Mononuclear cell (primary cell): ENCODE measurements around the gene RNF224. TPM values are rescaled to one million over a fixed set of nuclear protein-coding genes. Genes with fewer than 3 reads are reported as not detected.

Source experiments
- H3K27me3 ChIP-seq: 2 replicates; pipeline ENCODE4 v1.6.0; 2011; ENCODE audit warnings: low read length, control low read depth; ENCODE audit not compliant: insufficient read depth
- H3K4me1 ChIP-seq: 2 replicates; pipeline ENCODE4 v1.5.1; 2011; ENCODE audit warnings: mild to moderate bottlenecking, low read length, control low read depth; ENCODE audit not compliant: insufficient read depth
- H3K4me3 ChIP-seq: 2 replicates; pipeline ENCODE4 v1.5.1; 2011; ENCODE audit warnings: mild to moderate bottlenecking, low read length, moderate library complexity
- H3K9me3 ChIP-seq: 2 replicates; pipeline ENCODE4 v1.5.1; 2011; ENCODE audit warnings: low read depth, mild to moderate bottlenecking, control low read depth, low read length
- total RNA-seq: library from RNA; depleted of rRNA; stranded (reverse); fragments of >200 nt; gene quantifications from one replicate; pipeline ENCODE4 v1.2.3, GENCODE V29; 2012

The RNF224 gene
- total RNA-seq, 1 donor = 0.10 TPM

DNA sequence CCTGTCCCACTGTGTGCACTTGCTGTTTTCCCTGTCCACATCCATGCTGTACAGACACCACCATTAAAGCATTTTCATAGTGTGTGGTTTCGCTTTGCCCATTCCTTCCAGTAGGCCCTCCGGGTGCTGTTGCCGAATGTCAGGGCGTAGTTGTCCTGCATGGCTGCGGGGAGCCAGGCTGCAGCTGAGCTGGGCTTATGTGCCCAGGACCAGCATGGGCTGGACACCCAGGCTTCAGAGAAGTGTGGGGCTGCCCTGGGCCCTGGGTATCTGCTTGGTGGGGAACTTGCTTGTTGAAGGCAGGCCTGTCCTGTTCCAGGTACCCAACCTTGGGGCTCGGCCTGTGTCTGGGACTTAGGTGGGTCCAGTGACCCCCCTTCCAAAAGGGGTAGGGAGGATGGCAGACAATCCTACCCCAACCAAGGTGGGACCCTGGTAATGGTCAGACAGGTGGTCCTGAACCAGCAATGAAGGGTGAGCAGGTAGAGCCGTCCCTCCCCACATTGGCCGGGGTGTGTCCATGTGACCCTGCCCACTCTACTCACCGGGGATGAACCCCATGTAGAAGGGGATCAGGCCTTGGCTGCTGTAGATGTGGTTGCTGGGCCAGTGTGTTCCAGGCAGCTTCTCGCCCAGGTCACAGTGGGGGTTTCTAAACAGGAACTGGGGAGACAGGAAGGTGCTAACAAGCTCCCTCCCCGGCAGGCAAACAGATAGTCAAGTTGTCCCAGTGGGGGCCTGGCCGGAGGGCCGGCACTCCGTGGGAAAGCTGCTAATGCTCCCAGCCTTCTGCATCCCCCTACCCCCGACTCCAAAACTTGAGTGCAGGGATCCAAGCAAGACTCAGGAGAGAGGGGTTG, 16.6 kb downstream of the RNF224 start:
- Histone ChIP-seq H3K27me3 (no peaks in the 10 kb centered on the region), H3K4me3 (no peak overlapping the region)

DNA sequence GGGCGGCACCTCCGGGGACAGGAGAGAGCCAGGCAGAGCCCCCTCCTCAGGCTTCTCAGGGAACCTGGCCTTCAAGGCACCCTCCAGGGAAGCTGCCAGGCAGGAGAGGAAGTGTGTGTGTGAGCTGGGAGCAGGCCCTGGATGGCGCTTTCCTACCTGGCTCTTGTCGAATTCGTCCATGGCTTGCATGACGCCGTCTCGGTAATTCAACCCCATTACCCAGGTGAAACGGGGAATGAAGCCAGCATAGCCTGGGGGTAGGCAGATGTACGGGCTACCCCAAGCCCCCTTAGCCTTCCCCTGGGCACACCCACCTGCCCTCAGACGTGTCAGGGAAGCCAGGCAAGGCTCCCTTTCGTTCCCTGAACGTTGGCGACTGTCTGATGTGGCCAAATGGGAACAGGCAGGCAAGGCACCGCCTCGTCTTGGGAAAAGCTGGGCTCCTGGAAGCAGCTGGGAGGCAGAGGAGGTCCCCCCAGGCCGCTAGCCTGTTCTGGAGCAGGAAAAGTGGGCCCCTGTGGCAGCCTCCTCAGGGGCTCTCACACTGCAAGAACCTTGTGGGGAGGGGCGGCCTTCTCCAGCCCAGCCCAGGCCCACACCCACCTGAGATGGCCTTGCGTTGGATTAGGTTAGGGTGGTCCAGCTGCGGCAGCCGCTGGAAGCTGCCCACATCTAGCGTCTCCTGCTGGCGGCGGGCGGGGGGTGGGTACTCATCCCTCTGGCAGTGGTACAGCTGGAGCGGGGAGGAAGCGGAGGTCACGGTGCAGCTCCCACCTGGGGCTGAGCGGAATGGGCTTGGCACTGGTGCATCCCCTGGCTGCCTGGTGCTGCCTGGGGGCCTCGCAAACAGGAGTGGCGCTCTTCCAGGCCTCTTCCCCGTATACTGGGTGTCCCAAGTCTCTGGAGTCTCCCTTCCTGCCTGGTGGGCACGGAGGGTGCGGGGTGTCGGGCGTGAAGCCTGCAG, 17.5 kb downstream of the RNF224 start:
- Histone ChIP-seq H3K27me3 (no peaks in the 10 kb centered on the region), H3K4me3 (no peak overlapping the region), H3K4me1 (peaks cover 25% of the 10 kb centered on the region), H3K9me3 (no peaks in the 10 kb centered on the region)

More for the DNA sequence above, 16.6 kb downstream of the RNF224 start:
- peaks cover 34% of the 10 kb centered on the region for H3K4me1 ChIP-seq
- H3K9me3 ChIP-seq = no peaks in the 10 kb centered on the region

- no peaks in the 10 kb centered on the region for H3K9me3 ChIP-seq
- no peaks in the 10 kb centered on the region for H3K27me3 ChIP-seq
- peaks cover 17% of the 10 kb centered on the region for H3K4me1 ChIP-seq
- H3K4me3 ChIP-seq = no peak overlapping the region
Measured at GRCh38 chr9:137245450-137246421, 18.4 kb downstream of the RNF224 start.

DNA sequence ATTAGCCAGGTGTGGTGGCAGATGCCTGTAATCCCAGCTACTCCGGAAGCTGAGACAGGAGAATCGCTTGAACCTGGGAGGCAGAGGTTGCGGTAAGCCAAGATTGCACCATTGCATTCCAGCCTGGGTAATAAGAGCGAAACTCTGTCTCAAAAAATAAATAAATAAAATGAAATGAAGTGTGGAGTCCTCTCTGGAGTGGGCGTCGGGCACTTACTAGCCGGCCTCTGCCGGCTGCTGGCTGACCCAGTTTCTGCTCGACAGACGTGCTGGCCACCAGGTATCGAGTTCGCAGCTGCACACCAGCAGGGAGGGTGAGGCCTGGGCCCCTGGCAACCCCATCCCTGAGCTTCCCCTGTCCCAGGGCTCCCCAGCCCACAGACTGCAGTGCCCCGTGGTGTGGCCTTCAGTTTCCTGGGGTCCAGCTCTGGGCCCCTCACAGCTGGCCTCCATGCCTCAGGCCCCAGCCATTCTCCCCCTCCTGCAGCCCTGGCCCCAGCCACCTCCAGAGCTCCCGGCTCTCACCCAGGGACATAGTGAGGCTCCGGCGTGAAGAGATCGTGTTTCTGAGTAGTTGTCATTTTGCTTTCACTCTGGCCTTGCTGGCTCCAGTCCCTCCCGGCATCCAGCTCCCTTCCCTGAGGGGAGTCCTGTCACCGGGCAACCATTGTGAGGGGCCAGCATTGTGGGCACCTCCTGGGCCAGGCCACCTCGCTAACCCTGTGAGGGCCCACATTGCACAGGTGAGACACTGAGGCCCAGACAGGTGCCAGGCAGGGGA, 20.0 kb downstream of the RNF224 start:
- H3K4me1 ChIP-seq = peaks cover 10% of the 10 kb centered on the region
- no peaks in the 10 kb centered on the region for H3K9me3 ChIP-seq
- H3K27me3 ChIP-seq = no peaks in the 10 kb centered on the region
- no peak overlapping the region for H3K4me3 ChIP-seq

- no peaks in the 10 kb centered on the region for H3K27me3 ChIP-seq
- H3K9me3 ChIP-seq = no peaks in the 10 kb centered on the region
- H3K4me3 ChIP-seq = no peak overlapping the region
- H3K4me1 ChIP-seq = peaks cover 5% of the 10 kb centered on the region
Measured at GRCh38 chr9:137247916-137248175, 20.5 kb downstream of the RNF224 start.

GRCh38 chr9:137250329-137251193, 23.3 kb downstream of the RNF224 start:
- peaks cover 10% of the 10 kb centered on the region for H3K4me1 ChIP-seq
- no peaks in the 10 kb centered on the region for H3K27me3 ChIP-seq
- no peak overlapping the region for H3K4me3 ChIP-seq
- no peaks in the 10 kb centered on the region for H3K9me3 ChIP-seq

DNA sequence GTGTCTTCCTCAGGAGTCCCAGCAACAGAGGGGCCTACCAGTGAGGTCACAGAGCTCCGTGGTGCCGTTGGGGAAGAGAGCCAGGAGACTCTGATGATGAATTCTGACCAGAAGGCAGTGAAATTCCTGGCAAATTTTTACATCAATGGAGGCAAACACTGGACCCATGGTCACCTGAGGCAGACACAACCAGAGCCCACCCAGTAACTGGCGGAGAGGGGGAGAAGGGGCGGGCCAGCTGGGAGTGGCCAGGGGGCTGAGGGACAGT, 23.8 kb downstream of the RNF224 start, which contains the start of gene STPG3:
Gene STPG3, plus strand, starts transcription at position 93 of the 268 bp plus-strand sequence. Its CDS starts 1 bp downstream, at position 94.
- peaks cover 15% of the 10 kb centered on the region for H3K4me1 ChIP-seq
- H3K4me3 ChIP-seq = no peak within 1 kb of the TSS
- H3K9me3 ChIP-seq = no peaks in the 10 kb centered on the region
- no peaks in the 10 kb centered on the region for H3K27me3 ChIP-seq

- H3K27me3 ChIP-seq = no peaks in the 10 kb centered on the region
- peaks cover 20% of the 10 kb centered on the region for H3K4me1 ChIP-seq
- no peak overlapping the region for H3K4me3 ChIP-seq
- no peaks in the 10 kb centered on the region for H3K9me3 ChIP-seq
Measured at GRCh38 chr9:137251490-137252268, 24.4 kb downstream of the RNF224 start.

DNA sequence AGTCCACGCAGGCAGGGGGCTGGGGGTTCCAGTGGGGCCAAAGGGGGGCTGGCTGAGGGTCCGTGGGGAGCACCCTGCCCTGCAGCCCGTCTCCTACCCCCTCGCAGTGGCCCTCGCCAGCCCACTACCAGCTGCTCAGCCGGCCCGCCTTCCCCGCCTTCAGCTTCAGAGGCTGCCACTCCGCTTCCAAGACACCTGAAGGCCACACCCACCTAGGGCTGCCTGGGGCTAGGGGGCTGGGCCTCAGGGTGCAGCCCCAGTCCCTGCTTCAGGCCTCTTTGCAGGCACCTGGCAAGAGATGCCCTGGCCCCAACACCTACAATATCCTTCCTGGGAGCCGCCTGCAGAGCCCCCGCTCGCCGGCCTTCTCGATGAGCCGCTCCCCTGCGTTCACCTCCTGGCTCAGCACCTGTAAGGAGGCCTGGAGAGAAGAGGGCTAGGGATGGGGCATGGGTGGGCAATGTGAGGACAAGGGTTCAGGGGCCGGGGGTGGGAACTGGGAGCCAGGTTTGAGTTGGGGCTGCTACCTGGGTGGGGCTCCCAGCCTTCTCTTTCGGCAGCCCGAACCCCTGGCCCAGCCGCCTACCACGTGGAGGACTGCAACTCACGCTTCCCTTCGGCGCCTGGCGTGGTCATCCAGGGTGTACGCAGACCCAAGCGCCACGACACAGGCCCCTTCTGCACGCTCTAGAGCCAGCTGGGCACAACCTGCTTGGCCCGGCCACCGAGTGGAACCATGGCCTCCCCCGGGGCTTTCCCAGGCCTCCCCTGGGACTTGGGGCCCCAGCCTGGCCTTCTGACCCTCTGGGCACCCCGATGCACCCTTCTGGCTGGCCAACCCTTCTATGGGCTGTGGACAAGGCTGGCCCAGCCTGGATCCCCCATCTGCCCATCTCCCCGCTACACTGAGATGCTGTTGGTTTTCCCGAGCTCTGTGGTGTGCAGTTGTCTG, 25.5 kb downstream of the RNF224 start:
- H3K9me3 ChIP-seq = no peaks in the 10 kb centered on the region
- no peak overlapping the region for H3K4me3 ChIP-seq
- no peaks in the 10 kb centered on the region for H3K27me3 ChIP-seq
- peaks cover 25% of the 10 kb centered on the region for H3K4me1 ChIP-seq

- H3K27me3 ChIP-seq = no peaks in the 10 kb centered on the region
- no peaks in the 10 kb centered on the region for H3K9me3 ChIP-seq
- no peak overlapping the region for H3K4me3 ChIP-seq
- H3K4me1 ChIP-seq = peaks cover 25% of the 10 kb centered on the region
Measured at GRCh38 chr9:137253717-137254623, 26.7 kb downstream of the RNF224 start.
